Breast epithelium (tissue), 4 donors: ENCODE results near the gene CHRNB2. TPM values are rescaled to one million over a fixed set of nuclear protein-coding genes. Genes with fewer than 3 reads are reported as not detected.

ENCODE experiments used
- DNase-seq, 2 donors: peaks; one replicate each; pipeline ENCODE4 v3.0.0-alpha.2; 2019; ENCODE audit warnings: low spot score in 2 of 2
- H3K27ac ChIP-seq, 2 donors: fragments of 200-600 bp; sonication (generic) in 1 of 2; one replicate each; pipeline ENCODE4 v1.5.1; 2016 to 2019; ENCODE audit warnings: mild to moderate bottlenecking in 1 of 2
- H3K27me3 ChIP-seq, 2 donors: fragments of 200-600 bp; sonication (generic) in 1 of 2; one replicate each; pipeline versions ENCODE4 v1.5.1 to v1.6.0; 2017 to 2019; ENCODE audit warnings: control low read depth in 1 of 2, mild to moderate bottlenecking in 1 of 2
- H3K36me3 ChIP-seq: fragments of 200-600 bp; one replicate; pipeline ENCODE4 v1.5.1; 2019
- H3K4me1 ChIP-seq, 2 donors: fragments of 200-600 bp; sonication (generic); one replicate each; pipeline ENCODE4 v1.5.1; 2016 to 2019; ENCODE audit warnings: control low read depth in 1 of 2
- H3K4me3 ChIP-seq, 3 donors: fragments of 200-600 bp; sonication (generic); 1 replicate in 2 of 3; 2 replicates in 1 of 3; pipeline ENCODE4 v1.5.1; 2016 to 2019; ENCODE audit warnings: mild to moderate bottlenecking in 3 of 3, moderate library complexity in 2 of 3
- H3K9me3 ChIP-seq, 2 donors: fragments of 200-600 bp; sonication (generic) in 1 of 2; one replicate each; pipeline ENCODE4 v1.5.1; 2016 to 2019; ENCODE audit warnings: control low read depth in 1 of 2
- POLR2A ChIP-seq: fragments of 450-650 bp; IDR thresholded peaks from one replicate; pipeline ENCODE4 v1.6.1; 2016; ENCODE audit warnings: antibody characterized with exemption, mild to moderate bottlenecking, moderate library complexity
- POLR2AphosphoS5 ChIP-seq, 3 donors: sonication (generic); formaldehyde crosslinking; IDR thresholded peaks; one replicate each; pipeline ENCODE4 v1.6.1; 2017; ENCODE audit warnings: antibody characterized with exemption in 3 of 3
- intact Hi-C: fragments of 100-400 bp; cut with DNase I; formaldehyde crosslinking; loops from one replicate; pipeline ENCODE4 v1.15.1; 2023; ENCODE audit warnings: low total_unique reads
- total RNA-seq, 3 donors: library from RNA; depleted of rRNA; stranded (reverse); fragments of >200 nt; gene quantifications; one replicate each; pipeline ENCODE4 v1.1.0, GENCODE V29; 2016
- TF ChIP-seq, protein P1 (sequence below), 3 donors: fragments of 450-650 bp; IDR thresholded peaks; one replicate each; pipeline ENCODE4 v1.5.1; 2016 to 2017; ENCODE audit warnings: antibody characterized with exemption in 3 of 3, mild to moderate bottlenecking in 3 of 3, moderate library complexity in 3 of 3

Gene CHRNB2
- total RNA-seq, 3 donors from 2014 or later = 0.16 to 1.3 (median 0.73) TPM

DNA sequence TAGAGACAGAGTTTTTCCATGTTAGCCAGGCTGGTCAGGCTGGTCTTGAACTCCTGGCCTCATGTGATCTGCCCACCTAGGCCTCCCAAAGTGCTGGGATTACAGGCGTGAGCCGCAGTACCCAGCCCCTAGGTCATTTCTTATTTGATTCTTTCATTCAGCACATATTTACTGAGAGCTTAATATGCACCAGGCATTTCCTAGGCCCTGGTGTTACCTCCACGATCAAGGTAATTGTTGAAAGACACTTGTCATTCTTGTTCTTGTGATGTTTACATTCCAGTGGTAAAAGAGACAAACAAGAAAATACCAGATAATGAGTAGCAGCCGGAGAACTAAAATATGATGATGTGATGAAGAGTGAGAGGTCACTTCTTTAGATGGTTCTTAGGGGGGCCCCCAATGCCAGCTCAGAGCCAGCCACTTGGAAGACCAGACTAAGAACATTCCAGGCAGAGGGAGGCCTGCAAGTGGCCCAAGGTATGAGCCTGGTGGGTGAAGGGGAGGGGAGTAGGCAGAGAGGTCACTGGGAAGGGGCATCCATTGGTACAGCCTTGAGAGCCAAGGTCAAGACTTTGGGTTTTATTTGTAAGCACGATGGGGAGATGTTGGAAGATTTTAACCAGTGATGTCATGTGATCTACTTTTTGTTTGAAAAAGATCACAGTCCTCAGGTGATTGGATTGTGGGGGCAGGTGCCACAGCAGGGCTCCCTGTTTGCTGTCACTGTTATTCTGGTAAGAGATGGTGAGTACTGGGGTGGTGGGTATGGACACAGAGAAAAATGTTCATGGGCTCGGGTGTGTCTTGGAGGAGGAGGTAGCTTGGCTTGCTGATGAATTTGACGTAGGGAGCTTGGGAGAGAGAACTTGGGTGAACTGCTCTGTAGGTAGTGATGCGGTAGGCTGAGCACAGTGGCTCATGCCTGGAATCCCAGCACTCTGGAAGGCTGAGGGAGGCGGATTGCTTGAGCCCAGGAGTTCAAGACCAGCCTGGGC is 27.8 kb upstream of the CHRNB2 start:
- Histone ChIP-seq H3K27me3 (no peaks in the 10 kb centered on the region), H3K36me3 (no peaks in the 10 kb centered on the region), H3K4me1 (no peaks in the 10 kb centered on the region), H3K4me3 (no peak overlapping the region), H3K9me3 (no peaks in the 10 kb centered on the region), H3K27ac (no peak overlapping the region)
- no peak for TF ChIP-seq POLR2A
- no peak for TF ChIP-seq POLR2AphosphoS5 (IDR thresholded peaks at IDR 0.05)
- TF ChIP-seq, protein P1, sequence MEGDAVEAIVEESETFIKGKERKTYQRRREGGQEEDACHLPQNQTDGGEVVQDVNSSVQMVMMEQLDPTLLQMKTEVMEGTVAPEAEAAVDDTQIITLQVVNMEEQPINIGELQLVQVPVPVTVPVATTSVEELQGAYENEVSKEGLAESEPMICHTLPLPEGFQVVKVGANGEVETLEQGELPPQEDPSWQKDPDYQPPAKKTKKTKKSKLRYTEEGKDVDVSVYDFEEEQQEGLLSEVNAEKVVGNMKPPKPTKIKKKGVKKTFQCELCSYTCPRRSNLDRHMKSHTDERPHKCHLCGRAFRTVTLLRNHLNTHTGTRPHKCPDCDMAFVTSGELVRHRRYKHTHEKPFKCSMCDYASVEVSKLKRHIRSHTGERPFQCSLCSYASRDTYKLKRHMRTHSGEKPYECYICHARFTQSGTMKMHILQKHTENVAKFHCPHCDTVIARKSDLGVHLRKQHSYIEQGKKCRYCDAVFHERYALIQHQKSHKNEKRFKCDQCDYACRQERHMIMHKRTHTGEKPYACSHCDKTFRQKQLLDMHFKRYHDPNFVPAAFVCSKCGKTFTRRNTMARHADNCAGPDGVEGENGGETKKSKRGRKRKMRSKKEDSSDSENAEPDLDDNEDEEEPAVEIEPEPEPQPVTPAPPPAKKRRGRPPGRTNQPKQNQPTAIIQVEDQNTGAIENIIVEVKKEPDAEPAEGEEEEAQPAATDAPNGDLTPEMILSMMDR (IDR thresholded peaks at IDR 0.05) = no peak
- intact Hi-C loops = no loop called here
- no peak for DNase-seq

DNA sequence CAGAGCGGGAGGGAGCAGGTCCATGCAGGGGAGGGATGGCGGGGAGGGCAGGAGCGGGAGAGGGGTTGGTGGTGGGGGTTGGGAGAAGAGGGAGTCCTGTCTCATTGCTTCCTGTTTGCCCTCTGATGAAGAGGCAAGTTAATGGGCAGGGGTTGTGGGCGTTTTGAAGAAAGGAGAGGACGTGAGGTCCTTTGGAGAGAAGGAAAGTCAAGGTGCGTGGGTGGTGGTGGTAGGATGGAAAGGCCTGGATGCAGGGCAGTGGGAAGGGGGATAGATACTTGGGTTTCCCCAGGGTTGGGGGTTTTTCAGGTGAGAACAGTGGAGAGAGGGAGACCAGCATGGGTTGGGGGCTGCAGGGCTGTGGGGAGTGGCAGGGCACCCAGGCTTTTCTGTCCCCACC is 26.3 kb upstream of the CHRNB2 start:
- H3K4me1 ChIP-seq = no peaks in the 10 kb centered on the region
- no peak for DNase-seq
- no peaks in the 10 kb centered on the region for H3K27me3 ChIP-seq
- H3K27ac ChIP-seq = no peak overlapping the region
- intact Hi-C loops = no loop called here
- no peaks in the 10 kb centered on the region for H3K9me3 ChIP-seq
- H3K4me3 ChIP-seq = no peak overlapping the region
- no peaks in the 10 kb centered on the region for H3K36me3 ChIP-seq
- no peak for TF ChIP-seq POLR2AphosphoS5 (IDR thresholded peaks at IDR 0.05)

DNA sequence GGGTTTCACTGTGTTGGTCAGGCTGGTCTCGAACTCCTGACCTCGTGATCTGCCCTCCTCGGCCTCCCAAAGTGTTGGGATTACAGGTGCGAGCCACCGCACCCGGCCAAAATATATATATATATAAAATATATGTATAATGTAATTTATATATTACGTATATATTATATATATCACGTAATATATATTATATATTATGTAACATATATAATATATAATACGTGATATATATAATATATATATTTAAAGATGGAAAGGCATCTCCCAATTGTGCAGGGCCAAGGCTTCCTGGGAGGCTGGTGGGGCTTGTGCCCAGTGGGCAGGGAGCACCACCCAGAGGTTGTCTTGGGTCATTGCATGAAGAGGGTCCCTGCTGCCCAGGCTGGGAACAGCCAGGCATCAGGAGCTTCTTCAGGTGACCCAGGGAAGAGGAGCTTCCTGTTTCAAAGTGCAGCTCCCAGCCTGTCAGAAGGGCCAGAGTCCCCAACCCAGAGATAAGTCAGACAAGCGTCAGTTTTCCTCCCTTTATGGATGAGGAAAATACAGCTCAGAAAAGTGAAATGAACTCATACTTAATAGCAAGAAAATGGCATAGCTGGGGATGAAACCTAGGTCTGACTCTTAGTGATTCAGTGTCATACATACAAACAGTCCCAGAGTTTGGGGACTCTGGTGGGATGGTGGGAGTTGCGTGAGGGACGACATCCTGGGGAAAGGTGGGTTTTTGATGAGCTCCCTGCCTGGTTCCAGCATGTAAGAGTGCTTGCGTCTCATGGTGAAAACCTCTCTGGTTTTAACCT is 21.1 kb upstream of the CHRNB2 start:
- H3K4me3 ChIP-seq = no peak overlapping the region
- H3K36me3 ChIP-seq = peaks cover 9% of the 10 kb centered on the region
- H3K9me3 ChIP-seq = no peaks in the 10 kb centered on the region
- TF ChIP-seq POLR2A (no peak), POLR2AphosphoS5 (IDR thresholded peaks at IDR 0.05) (no peak)
- TF ChIP-seq, protein P1 (IDR thresholded peaks at IDR 0.05) = peak in 2 of 3 donors; percentile 38 to 49
- peak overlapping the region; percentile 20 to 30 for H3K27ac ChIP-seq
- no peak for DNase-seq
- H3K4me1 ChIP-seq = peaks cover 0 to 6% of the 10 kb centered on the region in 2 donors
- no peaks in the 10 kb centered on the region for H3K27me3 ChIP-seq
- intact Hi-C loops = loop anchor here (5.0 kb wide), 1 partner anchor 819 kb away; the partner anchor contains the start of gene INTS3

DNA sequence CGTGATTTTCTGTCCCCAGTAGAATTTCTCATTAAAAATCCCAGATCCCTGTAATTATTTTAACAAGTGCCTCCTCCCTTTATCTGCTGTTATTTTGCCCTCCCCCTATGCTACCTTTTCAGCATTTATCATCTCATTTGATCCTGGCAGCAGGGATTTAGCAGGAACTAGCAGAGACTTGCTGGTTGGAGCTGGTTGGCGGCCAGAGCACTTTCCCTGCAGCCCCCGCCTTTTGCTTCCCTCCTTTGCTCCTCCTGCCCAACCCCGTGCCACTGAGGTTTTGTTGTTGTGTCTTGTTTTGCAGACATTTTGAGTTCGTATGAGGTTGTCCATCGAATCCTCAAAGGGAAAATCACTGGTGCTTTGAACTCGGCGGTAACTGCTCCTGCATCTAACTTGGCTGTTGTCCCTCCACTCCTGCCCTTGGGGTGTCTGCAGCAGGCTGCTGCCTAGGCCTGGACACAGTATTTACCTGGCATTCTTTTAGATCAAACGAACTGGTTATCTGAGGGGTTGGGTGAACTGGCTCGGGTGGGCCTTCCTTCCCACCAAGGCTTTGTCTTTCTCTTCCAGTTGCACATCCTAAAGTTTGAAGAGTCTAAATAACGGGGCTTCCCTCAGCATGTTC is 20.4 kb upstream of the CHRNB2 start:
- Histone ChIP-seq H3K27ac (peak overlapping the region; percentile 20 to 48), H3K9me3 (no peaks in the 10 kb centered on the region), H3K27me3 (no peaks in the 10 kb centered on the region), H3K4me1 (peaks cover 0 to 6% of the 10 kb centered on the region in 2 donors), H3K36me3 (peaks cover 16% of the 10 kb centered on the region), H3K4me3 (no peak overlapping the region)
- TF ChIP-seq POLR2AphosphoS5 (IDR thresholded peaks at IDR 0.05) (no peak), POLR2A (no peak)
- TF ChIP-seq, protein P1 (IDR thresholded peaks at IDR 0.05) = no peak
- DNase-seq = no peak
- intact Hi-C loops = loop anchor here (5.0 kb wide), 1 partner anchor 820 kb away; the partner anchor contains the start of gene INTS3

DNA sequence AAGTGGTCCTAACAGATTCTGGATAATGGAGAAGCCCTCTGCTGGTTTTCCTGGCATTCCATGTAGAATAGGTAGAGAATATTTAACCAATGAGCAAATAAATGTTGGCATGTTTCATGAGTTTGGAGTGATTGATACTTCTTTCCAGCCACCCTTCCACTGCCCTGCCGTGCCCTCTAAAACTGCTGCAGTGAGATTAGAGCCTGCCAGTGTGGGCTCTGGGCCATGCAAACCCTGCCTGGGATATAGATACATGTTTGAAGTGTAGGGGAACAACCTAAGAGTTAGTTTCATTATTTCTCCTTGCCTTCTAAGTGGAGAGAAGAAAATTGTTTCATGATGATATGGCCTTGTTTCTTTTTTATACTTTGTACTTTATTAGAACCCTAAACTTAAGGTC is 19.6 kb upstream of the CHRNB2 start:
- H3K9me3 ChIP-seq = no peaks in the 10 kb centered on the region
- H3K4me3 ChIP-seq = no peak overlapping the region
- H3K27me3 ChIP-seq = no peaks in the 10 kb centered on the region
- TF ChIP-seq POLR2A (no peak), POLR2AphosphoS5 (IDR thresholded peaks at IDR 0.05) (no peak)
- TF ChIP-seq, protein P1 (IDR thresholded peaks at IDR 0.05) = no peak
- H3K27ac ChIP-seq = peak overlapping the region; percentile 20 to 48
- no peak for DNase-seq
- intact Hi-C loops = loop anchor here (5.0 kb wide), 1 partner anchor 821 kb away; the partner anchor contains the start of gene INTS3
- peaks cover 24% of the 10 kb centered on the region for H3K36me3 ChIP-seq
- H3K4me1 ChIP-seq = peaks cover 0 to 6% of the 10 kb centered on the region in 2 donors
